H9 (cell line): Measurements from ENCODE around the gene KCNN3. TPM values are rescaled to one million over a fixed set of nuclear protein-coding genes. Genes with fewer than 3 reads are reported as not detected.

Source experiments
- DNase-seq: peaks from one replicate; pipeline ENCODE4 v3.0.0-alpha.2; 2017
- H2AFZ ChIP-seq: one replicate; pipeline ENCODE4 v1.6.1; 2013; ENCODE audit warnings: mild to moderate bottlenecking, low read length, control low read depth, moderate library complexity
- H2AK5ac ChIP-seq: 2 replicates; pipeline ENCODE4 v1.6.1; 2013; ENCODE audit warnings: low read length, control low read depth, mixed read lengths; ENCODE audit not compliant: insufficient read length
- H2BK120ac ChIP-seq: one replicate; pipeline ENCODE4 v1.6.1; 2013; ENCODE audit warnings: low read depth, mild to moderate bottlenecking, low read length, control low read depth, inconsistent platforms; ENCODE audit not compliant: poor library complexity, severe bottlenecking
- H2BK12ac ChIP-seq: 2 replicates; pipeline ENCODE4 v1.6.1; 2013; ENCODE audit warnings: low read length, control low read depth, mixed read lengths, low read depth; ENCODE audit not compliant: insufficient read length
- H2BK15ac ChIP-seq: 2 replicates; pipeline ENCODE4 v1.6.1; 2013; ENCODE audit warnings: low read depth, low read length, control low read depth
- H2BK20ac ChIP-seq: one replicate; pipeline ENCODE4 v1.6.1; 2013; ENCODE audit warnings: low read depth, mild to moderate bottlenecking, low read length, control low read depth, inconsistent platforms; ENCODE audit not compliant: poor library complexity, severe bottlenecking
- H2BK5ac ChIP-seq: 2 replicates; pipeline ENCODE4 v1.6.1; 2013; ENCODE audit warnings: low read length, control low read depth, mixed read lengths; ENCODE audit not compliant: insufficient read length
- H3K14ac ChIP-seq: 2 replicates; pipeline ENCODE4 v1.6.1; 2013; ENCODE audit warnings: low read length, control low read depth; ENCODE audit not compliant: insufficient read depth
- H3K18ac ChIP-seq: 2 replicates; pipeline ENCODE4 v1.6.1; 2013; ENCODE audit warnings: low read depth, mild to moderate bottlenecking, mixed read lengths, low read length, control low read depth; ENCODE audit not compliant: insufficient read length
- H3K23ac ChIP-seq: 2 replicates; pipeline ENCODE4 v1.6.1; 2013; ENCODE audit warnings: low read length, control low read depth, mixed read lengths, low read depth; ENCODE audit not compliant: insufficient read length
- H3K23me2 ChIP-seq: 2 replicates; pipeline ENCODE4 v1.6.1; 2013; ENCODE audit warnings: low read depth, mild to moderate bottlenecking, mixed read lengths, low read length, control low read depth; ENCODE audit not compliant: insufficient read length, poor library complexity, severe bottlenecking
- H3K27ac ChIP-seq: 2 replicates; pipeline ENCODE4 v1.5.1; 2013; ENCODE audit warnings: low read length, control low read depth, mixed read lengths, low read depth; ENCODE audit not compliant: insufficient read length
- H3K27me3 ChIP-seq: 2 replicates; pipeline ENCODE4 v1.6.1; 2013; ENCODE audit warnings: low read length, control low read depth, inconsistent platforms; ENCODE audit not compliant: insufficient read depth
- H3K4ac ChIP-seq: 2 replicates; pipeline ENCODE4 v1.6.1; 2013; ENCODE audit warnings: low read depth, mild to moderate bottlenecking, control low read depth, inconsistent platforms, low read length, moderate library complexity
- H3K4me1 ChIP-seq: 2 replicates; pipeline ENCODE4 v1.6.1; 2013; ENCODE audit warnings: low read length, control low read depth, inconsistent platforms; ENCODE audit not compliant: insufficient read depth
- H3K4me2 ChIP-seq: 2 replicates; pipeline ENCODE4 v1.6.1; 2013; ENCODE audit warnings: low read length, control low read depth, mixed read lengths; ENCODE audit not compliant: insufficient read length, insufficient read depth
- H3K56ac ChIP-seq: 2 replicates; pipeline ENCODE4 v1.6.1; 2013; ENCODE audit warnings: low read depth, mild to moderate bottlenecking, mixed read lengths, low read length, control low read depth; ENCODE audit not compliant: insufficient read length
- H3K79me1 ChIP-seq: 2 replicates; pipeline ENCODE4 v1.6.1; 2013; ENCODE audit warnings: low read depth, mild to moderate bottlenecking, moderate library complexity, low read length, control low read depth, inconsistent platforms; ENCODE audit not compliant: insufficient read depth, poor library complexity, severe bottlenecking
- H3K79me2 ChIP-seq: 2 replicates; pipeline ENCODE4 v1.6.1; 2013; ENCODE audit warnings: low read length, control low read depth, inconsistent platforms; ENCODE audit not compliant: insufficient read depth
- H3K9ac ChIP-seq: 2 replicates; pipeline ENCODE4 v1.6.1; 2013; ENCODE audit warnings: low read length, control low read depth, mixed read lengths; ENCODE audit not compliant: insufficient read length; ENCODE audit errors: extremely low read depth
- H3K9me3 ChIP-seq: one replicate; pipeline ENCODE4 v1.6.1; 2013; ENCODE audit warnings: low read depth, low read length, inconsistent platforms; ENCODE audit not compliant: control insufficient read depth
- H3T11ph ChIP-seq: one replicate; pipeline ENCODE4 v1.6.1; 2013; ENCODE audit warnings: mild to moderate bottlenecking, low read length, control low read depth, inconsistent platforms
- H4K20me1 ChIP-seq: one replicate; pipeline ENCODE4 v1.6.1; 2013; ENCODE audit not compliant: control insufficient read depth, insufficient read length, insufficient read depth
- H4K5ac ChIP-seq: 2 replicates; pipeline ENCODE4 v1.6.1; 2013; ENCODE audit warnings: low read depth, mild to moderate bottlenecking, mixed read lengths, low read length, control low read depth; ENCODE audit not compliant: insufficient read length
- H4K8ac ChIP-seq: replicated peaks from 2 replicates; pipeline ENCODE4 v1.6.1; 2013; ENCODE audit warnings: low read length, control low read depth, mixed read lengths, low read depth; ENCODE audit not compliant: insufficient read length
- H4K91ac ChIP-seq: 2 replicates; pipeline ENCODE4 v1.6.1; 2013; ENCODE audit warnings: low read depth, mild to moderate bottlenecking, moderate library complexity, mixed read lengths, low read length, control low read depth; ENCODE audit not compliant: insufficient read length
- H3K27ac Mint-ChIP-seq, 3 experiments: 2 replicates in 2 of 3; 3 replicates in 1 of 3; pipeline ENCODE4 v1.8.0; 2020 to 2021; ENCODE audit warnings: mixed read lengths in 3 of 3, mild to moderate bottlenecking in 1 of 3, moderate library complexity in 1 of 3
- H3K27me3 Mint-ChIP-seq: 2 replicates; pipeline ENCODE4 v1.8.0; 2021; ENCODE audit warnings: low read depth, mild to moderate bottlenecking, moderate library complexity, mixed read lengths
- H3K36me3 Mint-ChIP-seq, 3 experiments: 2 replicates in 2 of 3; 3 replicates in 1 of 3; pipeline ENCODE4 v1.8.0; 2020 to 2021; ENCODE audit warnings: low read depth in 3 of 3, mixed read lengths in 3 of 3; ENCODE audit not compliant: insufficient read depth in 1 of 3
- H3K4me1 Mint-ChIP-seq, 2 experiments: 2 replicates each; pipeline ENCODE4 v1.8.0; 2020; ENCODE audit warnings: mixed read lengths in 2 of 2
- H3K4me3 Mint-ChIP-seq, 2 experiments: 2 replicates in 1 of 2; 3 replicates in 1 of 2; pipeline ENCODE4 v1.8.0; 2020 to 2021; ENCODE audit warnings: mild to moderate bottlenecking in 2 of 2, mixed read lengths in 2 of 2, moderate library complexity in 1 of 2
- H3K9me3 Mint-ChIP-seq, 2 experiments: 2 replicates in 1 of 2; 3 replicates in 1 of 2; pipeline ENCODE4 v1.8.0; 2020; ENCODE audit warnings: mild to moderate bottlenecking in 2 of 2, mixed read lengths in 2 of 2, moderate library complexity in 1 of 2
- WGBS: extraction: QIAGEN DNeasy Blood & Tissue Kit; methylation state at CpG from one replicate; pipeline ENCODE4 v1.1.7; 2013; ENCODE audit warnings: missing lambda C conversion rate, low lambda C conversion rate, mixed read lengths; ENCODE audit not compliant: insufficient read length; ENCODE audit errors: extremely low coverage; 5-methylcytosine and 5-hydroxymethylcytosine counted together
- total RNA-seq: library from RNA; stranded (reverse); gene quantifications from 2 replicates; pipeline ENCODE4 v1.2.1, GENCODE V29; 2021
- TF ChIP-seq, protein P1 (sequence below): fragments of 200-600 bp; sonication (generic); conservative IDR thresholded peaks from 3 replicates; pipeline ENCODE4 v1.8.0; 2021; ENCODE audit warnings: antibody characterized with exemption, mild to moderate bottlenecking

KCNN3 gene
- total RNA-seq, 1 experiment from 2014 or later = 0.83 TPM

GRCh38 chr1:154759793-154760192 is 110.3 kb downstream of the KCNN3 start:
- Histone ChIP-seq H2AFZ (no peak overlapping the region), H2BK20ac (no peak overlapping the region), H4K20me1 (no peaks in the 10 kb centered on the region), H3K4me1 (no peaks in the 10 kb centered on the region), H3K56ac (no peak overlapping the region), H3K79me2 (no peaks in the 10 kb centered on the region), H3T11ph (no peak overlapping the region), H3K4ac (no peak overlapping the region), H4K5ac (no peak overlapping the region), H3K9me3 (no peaks in the 10 kb centered on the region), H3K27me3 (no peaks in the 10 kb centered on the region; the same call in 1 of the 2 replicates), H3K23me2 (no peaks in the 10 kb centered on the region), H2BK5ac (no peak overlapping the region), H3K9ac (no peak overlapping the region), H3K4me2 (no peak overlapping the region), H2BK120ac (no peak overlapping the region), H4K91ac (no peak overlapping the region), H3K14ac (no peak overlapping the region), H2BK12ac (no peak overlapping the region), H3K18ac (no peak overlapping the region), H2BK15ac (no peak overlapping the region), H3K23ac (no peak overlapping the region), H4K8ac (no peak overlapping the region), H3K79me1 (no peaks in the 10 kb centered on the region), H3K27ac (no peak overlapping the region), H2AK5ac (no peak overlapping the region)
- Mint-ChIP-seq H3K36me3 (no peaks in the 10 kb centered on the region; a peak in 1 of 7 replicates), H3K9me3 (no peaks in the 10 kb centered on the region), H3K4me3 (0 out of 5 replicates have a peak overlapping the region, but pooled peaks of 1 of the 2 experiments have one; percentile 65), H3K27ac (no peak overlapping the region), H3K4me1 (no peaks in the 10 kb centered on the region; a peak in 1 of 4 replicates), H3K27me3 (peaks cover 54% of the 10 kb centered on the region)
- no peak for DNase-seq
- no CpG with 5 or more reads among the region's 8 CpGs for WGBS
- TF ChIP-seq, protein P1, sequence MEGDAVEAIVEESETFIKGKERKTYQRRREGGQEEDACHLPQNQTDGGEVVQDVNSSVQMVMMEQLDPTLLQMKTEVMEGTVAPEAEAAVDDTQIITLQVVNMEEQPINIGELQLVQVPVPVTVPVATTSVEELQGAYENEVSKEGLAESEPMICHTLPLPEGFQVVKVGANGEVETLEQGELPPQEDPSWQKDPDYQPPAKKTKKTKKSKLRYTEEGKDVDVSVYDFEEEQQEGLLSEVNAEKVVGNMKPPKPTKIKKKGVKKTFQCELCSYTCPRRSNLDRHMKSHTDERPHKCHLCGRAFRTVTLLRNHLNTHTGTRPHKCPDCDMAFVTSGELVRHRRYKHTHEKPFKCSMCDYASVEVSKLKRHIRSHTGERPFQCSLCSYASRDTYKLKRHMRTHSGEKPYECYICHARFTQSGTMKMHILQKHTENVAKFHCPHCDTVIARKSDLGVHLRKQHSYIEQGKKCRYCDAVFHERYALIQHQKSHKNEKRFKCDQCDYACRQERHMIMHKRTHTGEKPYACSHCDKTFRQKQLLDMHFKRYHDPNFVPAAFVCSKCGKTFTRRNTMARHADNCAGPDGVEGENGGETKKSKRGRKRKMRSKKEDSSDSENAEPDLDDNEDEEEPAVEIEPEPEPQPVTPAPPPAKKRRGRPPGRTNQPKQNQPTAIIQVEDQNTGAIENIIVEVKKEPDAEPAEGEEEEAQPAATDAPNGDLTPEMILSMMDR = no peak
